ENCODE measurements around the gene AGBL1.

AGBL1 gene

GRCh38 chr15:86327230-86327865 is 247.7 kb downstream of the AGBL1 start:
- no peak for TF ChIP-seq CTCF (IDR thresholded peaks at IDR 0.05; ENCODE audit: low read depth, low read length)
- no peak overlapping the region for H3K4me3 ChIP-seq (replicated peaks in 1 of 2; ENCODE audit: low read depth in 2 of 2, low read length in 2 of 2)
- DNase-seq (ENCODE audit: low read depth in 2 of 2): no peak

GRCh38 chr15:86328658-86329057 is 249.0 kb downstream of the AGBL1 start:
- DNase-seq (ENCODE audit: low read depth in 2 of 2): no peak
- H3K4me3 ChIP-seq (replicated peaks in 1 of 2; ENCODE audit: low read depth in 2 of 2, low read length in 2 of 2): no peak overlapping the region
- no peak for TF ChIP-seq CTCF (IDR thresholded peaks at IDR 0.05; ENCODE audit: low read depth, low read length)

GRCh38 chr15:86329311-86330013 is 249.8 kb downstream of the AGBL1 start:
- no peak for TF ChIP-seq CTCF (IDR thresholded peaks at IDR 0.05; ENCODE audit: low read depth, low read length)
- no peak overlapping the region for H3K4me3 ChIP-seq (replicated peaks in 1 of 2; ENCODE audit: low read depth in 2 of 2, low read length in 2 of 2)
- no peak for DNase-seq (ENCODE audit: low read depth in 2 of 2)

- no peak for DNase-seq (ENCODE audit: low read depth in 2 of 2)
- no peak overlapping the region for H3K4me3 ChIP-seq (replicated peaks in 1 of 2; ENCODE audit: low read depth in 2 of 2, low read length in 2 of 2)
- TF ChIP-seq CTCF (IDR thresholded peaks at IDR 0.05; ENCODE audit: low read depth, low read length): no peak
Observed at GRCh38 chr15:86333819-86334218, 254.1 kb downstream of the AGBL1 start.

GRCh38 chr15:86336051-86336788 is 256.5 kb downstream of the AGBL1 start:
- TF ChIP-seq CTCF (IDR thresholded peaks at IDR 0.05; ENCODE audit: low read depth, low read length): no peak
- no peak overlapping the region for H3K4me3 ChIP-seq (replicated peaks in 1 of 2; ENCODE audit: low read depth in 2 of 2, low read length in 2 of 2)
- peak in 1 of 2 donors; percentile 4 for DNase-seq (ENCODE audit: low read depth in 2 of 2)

GRCh38 chr15:86337071-86337470 is 257.4 kb downstream of the AGBL1 start:
- no peak for TF ChIP-seq CTCF (IDR thresholded peaks at IDR 0.05; ENCODE audit: low read depth, low read length)
- DNase-seq (ENCODE audit: low read depth in 2 of 2): no peak
- H3K4me3 ChIP-seq (replicated peaks in 1 of 2; ENCODE audit: low read depth in 2 of 2, low read length in 2 of 2): no peak overlapping the region
